DOHH2 (cell line): ENCODE results near the gene UMAD1.

Experiments
- EZH2phosphoT487 ChIP-seq: fragments of 200-600 bp; sonication (generic); IDR thresholded peaks from 2 replicates; pipeline ENCODE4 v1.6.1; 2017; ENCODE audit warnings: borderline replicate concordance, mild to moderate bottlenecking, antibody characterized with exemption, low read length, moderate library complexity, mixed read lengths
- TF ChIP-seq, protein P1 (sequence below): fragments of 200-600 bp; sonication (generic); IDR thresholded peaks from one replicate; pipeline ENCODE4 v1.5.1; 2014; ENCODE audit warnings: antibody characterized with exemption, mild to moderate bottlenecking, low read depth, low read length; ENCODE audit not compliant: poor library complexity, severe bottlenecking

- TF ChIP-seq, protein P1, sequence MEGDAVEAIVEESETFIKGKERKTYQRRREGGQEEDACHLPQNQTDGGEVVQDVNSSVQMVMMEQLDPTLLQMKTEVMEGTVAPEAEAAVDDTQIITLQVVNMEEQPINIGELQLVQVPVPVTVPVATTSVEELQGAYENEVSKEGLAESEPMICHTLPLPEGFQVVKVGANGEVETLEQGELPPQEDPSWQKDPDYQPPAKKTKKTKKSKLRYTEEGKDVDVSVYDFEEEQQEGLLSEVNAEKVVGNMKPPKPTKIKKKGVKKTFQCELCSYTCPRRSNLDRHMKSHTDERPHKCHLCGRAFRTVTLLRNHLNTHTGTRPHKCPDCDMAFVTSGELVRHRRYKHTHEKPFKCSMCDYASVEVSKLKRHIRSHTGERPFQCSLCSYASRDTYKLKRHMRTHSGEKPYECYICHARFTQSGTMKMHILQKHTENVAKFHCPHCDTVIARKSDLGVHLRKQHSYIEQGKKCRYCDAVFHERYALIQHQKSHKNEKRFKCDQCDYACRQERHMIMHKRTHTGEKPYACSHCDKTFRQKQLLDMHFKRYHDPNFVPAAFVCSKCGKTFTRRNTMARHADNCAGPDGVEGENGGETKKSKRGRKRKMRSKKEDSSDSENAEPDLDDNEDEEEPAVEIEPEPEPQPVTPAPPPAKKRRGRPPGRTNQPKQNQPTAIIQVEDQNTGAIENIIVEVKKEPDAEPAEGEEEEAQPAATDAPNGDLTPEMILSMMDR = no peak
- no peak for TF ChIP-seq EZH2phosphoT487
Measured at GRCh38 chr7:7920481-7920880, 279.9 kb downstream of the UMAD1 start.
